Left colon (tissue), 2 donors: ENCODE data around the gene WNT11. TPM values are rescaled to one million over a fixed set of nuclear protein-coding genes. Genes with fewer than 3 reads are reported as not detected.
A peak's percentile ranks its signal among the peaks of the same experiment; 100 is the strongest.

Experiments
- ATAC-seq: fragments of 200-7000 bp; cut with Tn5 transposase; one replicate; pipeline ENCODE4 v1.9.1; 2020; ENCODE audit warnings: mild to moderate bottlenecking, moderate library complexity
- DNase-seq, 2 donors: peaks; one replicate each; pipeline ENCODE4 v3.0.0-alpha.2; 2020
- intact Hi-C, 2 donors: fragments of 100-400 bp; cut with DNase I in 1 of 2; cut with micrococcal nuclease in 1 of 2; formaldehyde crosslinking; loops; one replicate each; pipeline versions ENCODE4 v1.11.2 to v1.14.0; 2022; cut with DNase I, micrococcal nuclease
- total RNA-seq, 2 donors: library from RNA; stranded (reverse); fragmentation: NEBNext Ultra II Directional; extraction: Animal tissue kit (Norgen Biotek cat#: 25700); gene quantifications; one replicate each; pipeline ENCODE4 v1.2.1, GENCODE V29; 2021
- donor health status: DM: no; HTN: no; CAD: no.
- donor health status: DM: yes; HTN: yes; CAD: no.

The WNT11 gene
- total RNA-seq, 2 donors from 2014 or later = 7.3 to 7.9 TPM

DNA sequence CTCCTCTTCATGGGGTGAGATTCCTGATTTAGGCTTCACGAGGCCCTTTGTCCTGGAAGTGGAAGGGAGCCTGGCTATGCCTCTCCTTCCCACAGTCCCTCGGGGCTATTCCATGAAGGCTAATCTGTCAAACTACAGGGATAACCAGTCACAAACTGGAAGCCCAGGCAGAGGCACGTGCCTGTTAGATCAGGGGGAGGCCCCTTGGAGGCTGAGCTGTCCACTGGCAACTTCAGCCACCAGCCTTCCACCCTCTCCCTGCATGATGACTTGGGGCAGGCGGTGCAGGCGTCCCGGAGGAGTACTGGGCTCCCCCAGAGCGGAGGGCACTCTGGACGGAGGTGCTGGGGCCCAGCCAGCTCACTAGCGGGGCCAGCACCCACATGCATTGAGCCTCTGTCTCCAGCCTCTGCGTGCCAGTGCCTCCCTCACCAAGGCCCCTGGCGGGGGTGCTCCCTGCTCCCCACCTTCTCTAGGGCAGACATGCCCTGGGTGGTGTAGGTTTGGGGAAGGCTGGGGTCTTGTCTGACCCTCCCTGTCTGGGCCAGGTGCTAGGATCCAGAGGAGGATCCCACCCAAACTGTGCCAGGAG, 42.9 kb downstream of the WNT11 start:
- intact Hi-C loops = no loop called here
- no peak for ATAC-seq

DNA sequence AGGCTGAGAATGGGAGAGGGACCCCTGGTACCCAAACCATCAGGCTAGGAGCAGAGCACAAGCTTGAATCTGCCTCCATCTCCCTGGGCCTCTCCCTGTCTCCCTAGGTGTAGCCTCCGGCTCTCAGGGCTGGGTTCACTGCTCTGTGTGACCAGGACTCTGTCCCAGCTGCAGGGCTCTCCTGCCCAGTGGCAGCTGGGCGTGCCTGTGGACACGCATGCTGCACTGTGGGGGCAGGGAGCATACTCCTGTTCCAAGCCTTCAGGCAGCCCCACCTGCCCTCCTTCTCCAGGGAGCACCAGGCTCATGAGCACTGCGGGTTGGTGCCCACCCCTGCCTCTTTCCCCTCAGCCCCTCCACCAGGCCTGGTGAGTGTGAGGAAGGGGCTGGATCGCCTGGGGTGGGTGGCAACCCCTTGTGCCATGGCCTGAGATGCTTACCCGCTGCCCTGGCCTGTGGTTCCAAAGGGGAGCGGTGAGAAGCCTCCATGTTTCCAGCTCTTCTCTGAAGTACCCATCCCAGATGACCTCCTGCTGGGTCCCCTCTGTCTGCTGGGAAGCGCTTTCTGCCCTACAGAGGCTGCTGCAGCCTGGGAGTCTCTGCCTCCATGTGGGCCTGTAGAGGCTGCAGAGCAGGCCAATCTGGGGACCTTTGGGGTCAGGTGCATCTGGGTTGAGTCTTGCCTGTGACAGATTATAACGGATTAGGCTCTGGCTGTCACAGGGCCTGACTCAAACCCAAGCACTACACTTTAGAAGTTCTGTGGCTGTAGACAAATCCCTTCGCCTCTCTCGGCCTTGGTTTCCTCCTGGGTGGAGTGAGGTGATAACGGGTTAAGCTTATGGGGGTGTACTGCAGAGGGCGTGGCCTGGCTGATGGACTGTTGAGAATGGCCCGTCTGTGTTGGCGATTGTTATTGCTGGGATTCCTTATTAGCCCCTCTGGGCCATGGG, 43.7 kb downstream of the WNT11 start:
- DNase-seq (peak in 1 of 2 donors; percentile 42), ATAC-seq (peak; percentile 97)
- intact Hi-C loops = no loop called here

More for the DNA sequence above, 42.9 kb downstream of the WNT11 start:
- no peak for DNase-seq

DNA sequence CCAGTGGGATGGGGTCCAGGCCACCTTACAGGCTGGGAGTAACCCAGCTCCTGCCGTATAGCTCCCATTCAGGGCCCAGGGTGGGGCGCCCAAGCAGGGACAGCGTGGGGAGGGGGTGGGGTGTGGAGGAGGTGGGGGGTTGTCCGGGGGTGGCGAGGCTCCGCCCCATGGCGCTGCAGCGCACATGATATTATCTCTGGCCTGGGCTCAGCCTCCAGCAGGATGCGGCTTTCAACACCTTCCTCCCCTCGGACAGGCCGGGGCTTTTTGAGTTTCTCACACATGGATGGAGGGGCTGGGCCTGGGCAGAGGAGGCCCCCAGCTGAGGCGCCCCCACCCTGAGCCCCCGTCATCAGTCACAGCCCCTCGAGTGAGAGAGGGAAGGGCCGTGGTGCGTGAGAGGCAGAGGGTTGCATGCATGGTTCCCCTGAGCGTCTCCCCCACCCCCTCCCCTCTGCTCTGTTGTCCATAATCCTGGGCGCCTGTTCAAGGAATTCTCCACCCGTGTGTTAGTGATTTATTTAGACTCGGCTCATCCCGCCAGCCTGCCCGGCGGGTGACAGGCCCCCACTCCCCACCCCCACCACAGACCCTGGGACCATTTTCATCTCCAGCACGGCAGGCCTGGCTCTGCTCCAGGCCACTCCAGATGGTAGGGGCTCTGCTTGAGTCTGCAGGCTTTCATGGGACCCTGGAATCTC, 44.9 kb downstream of the WNT11 start:
- DNase-seq (no peak), ATAC-seq (no peak)
- intact Hi-C loops = no loop called here

DNA sequence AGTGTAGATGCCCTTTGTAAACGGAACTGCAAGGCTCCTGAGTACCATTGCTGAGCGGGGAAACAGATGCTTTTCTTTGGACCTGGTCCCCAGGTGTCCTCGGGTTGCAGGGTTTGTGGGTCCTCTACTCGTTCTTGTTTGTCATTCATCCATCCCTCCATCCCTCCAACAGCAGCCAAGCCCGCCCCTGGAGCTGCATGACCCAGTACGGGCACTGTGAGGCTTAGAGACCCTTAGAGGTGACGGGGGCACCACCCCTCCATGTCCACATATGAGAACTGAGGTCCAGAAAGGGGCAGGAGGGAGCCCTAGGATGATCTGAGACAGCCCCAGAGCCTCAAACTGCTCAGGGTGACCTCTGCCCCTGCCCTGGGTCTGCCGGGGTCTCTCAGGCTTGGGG, 45.4 kb downstream of the WNT11 start:
- intact Hi-C loops = no loop called here
- DNase-seq = no peak
- no peak for ATAC-seq

DNA sequence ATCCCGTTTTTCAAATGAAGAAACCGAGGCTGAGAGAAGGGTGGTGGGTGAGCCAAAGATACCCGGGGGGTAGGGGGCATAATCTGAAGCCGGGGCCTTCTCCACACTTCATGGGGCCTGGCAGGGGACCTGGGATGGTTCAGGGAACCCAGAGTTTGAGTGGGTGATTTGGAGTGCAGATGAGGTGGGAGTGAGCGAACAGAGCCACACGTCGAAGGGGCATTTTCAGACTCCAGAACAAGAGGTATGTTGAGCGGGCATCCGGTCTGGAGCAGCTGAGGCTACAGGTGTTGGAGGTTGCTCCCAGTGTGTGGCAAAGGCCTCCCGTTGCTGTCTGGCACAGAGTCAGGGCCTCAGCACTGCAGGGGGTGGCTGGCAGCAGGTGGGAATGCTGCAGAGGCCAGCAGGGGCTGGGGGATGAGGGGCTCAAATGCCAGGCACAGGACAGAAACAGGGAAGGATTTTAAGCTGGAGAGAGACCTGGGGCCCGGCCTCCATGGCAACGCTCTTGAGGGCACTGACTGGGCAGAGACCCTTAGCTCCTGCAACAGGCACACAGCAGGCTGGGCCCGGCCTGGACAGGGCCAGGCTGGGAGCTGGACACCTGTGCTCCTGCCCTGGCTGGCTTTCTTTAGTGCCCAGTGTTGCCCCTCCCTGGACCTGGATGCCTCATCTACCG, 46.2 kb downstream of the WNT11 start:
- ATAC-seq = no peak
- DNase-seq = no peak
- intact Hi-C loops = loop anchor here in 1 of 2 donors (10.0 kb wide), 1 partner anchor 355 kb away; no protein-coding TSS in a partner anchor

DNA sequence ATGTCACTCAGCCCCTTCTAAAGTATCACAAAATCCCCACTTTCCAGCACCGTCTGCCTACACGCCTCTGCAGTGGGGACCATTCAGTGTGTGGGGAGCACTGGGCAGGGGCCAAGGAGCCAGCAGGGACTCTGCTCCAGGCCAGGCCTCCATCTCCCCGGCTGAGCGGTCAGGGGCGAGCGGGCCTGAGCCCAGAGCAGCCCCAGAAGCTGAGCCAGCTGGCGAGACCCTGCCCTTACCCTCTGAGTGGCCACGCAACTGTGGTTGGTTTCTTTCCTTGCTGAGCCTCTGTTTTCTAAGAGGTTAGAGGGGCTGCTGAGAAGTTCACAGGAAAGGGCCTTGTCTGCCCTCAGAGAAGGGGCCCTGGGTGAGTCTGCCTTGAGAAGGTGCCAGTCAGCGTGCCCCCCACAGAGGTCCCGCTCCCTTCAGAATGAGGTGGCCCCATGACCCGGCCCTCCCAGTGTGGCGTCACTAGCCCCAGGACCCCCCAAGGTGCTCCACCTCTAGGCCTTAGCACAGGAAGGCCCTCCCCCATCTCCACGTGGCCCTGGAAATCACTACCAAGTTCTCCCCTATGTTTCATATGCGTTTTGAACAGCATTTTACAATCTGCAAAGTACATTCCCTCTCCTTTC, 46.9 kb downstream of the WNT11 start:
- no peak for DNase-seq
- intact Hi-C loops = loop anchor here in 1 of 2 donors (10.0 kb wide), 1 partner anchor 355 kb away; no protein-coding TSS in a partner anchor
- no peak for ATAC-seq

DNA sequence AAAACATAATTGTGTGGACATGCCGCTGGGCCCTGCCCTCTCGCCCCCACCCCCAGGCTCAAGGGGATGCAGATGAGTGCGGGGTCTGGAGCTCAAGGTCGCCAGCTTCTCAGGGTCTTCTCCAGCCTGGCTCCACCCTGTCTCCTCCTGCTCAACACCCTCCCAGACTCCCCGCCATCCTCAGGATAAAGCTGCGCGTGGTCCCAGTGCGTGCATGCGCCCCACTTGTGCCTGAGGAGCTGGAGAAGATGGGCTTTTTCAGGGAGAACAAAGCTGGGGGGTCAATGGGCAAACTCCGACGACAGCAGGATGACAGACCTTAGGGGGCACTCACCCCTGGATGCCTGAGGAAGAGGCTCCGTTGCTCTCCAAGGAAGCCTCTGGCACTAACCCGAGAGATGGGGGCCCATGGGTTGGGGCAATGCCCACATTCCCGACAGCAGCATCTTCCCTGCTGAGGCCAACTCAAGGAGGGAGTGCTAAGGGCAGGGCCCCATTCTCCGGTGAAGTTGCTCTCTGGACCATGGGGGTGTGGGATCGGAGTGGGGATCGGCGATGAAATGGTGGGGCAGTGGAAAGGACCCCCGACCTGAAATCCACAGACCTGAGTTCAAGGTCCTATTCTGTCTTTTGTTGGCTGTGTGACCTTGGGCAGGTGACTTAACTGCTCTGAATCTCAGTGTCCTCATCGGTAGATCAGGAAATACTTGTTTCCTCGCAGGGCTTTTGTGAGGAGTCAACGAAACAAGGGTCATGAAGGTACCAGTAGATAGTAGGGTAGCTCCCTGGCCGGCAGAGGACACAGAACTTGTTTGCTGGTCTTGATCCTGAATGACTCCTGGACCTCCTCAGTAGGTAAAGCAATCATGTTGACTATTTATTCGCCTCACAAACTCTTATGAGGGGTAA, 47.7 kb downstream of the WNT11 start:
- ATAC-seq (no peak), DNase-seq (no peak)
- intact Hi-C loops = loop anchor here in 1 of 2 donors (10.0 kb wide), 1 partner anchor 354 kb away; no protein-coding TSS in a partner anchor

DNA sequence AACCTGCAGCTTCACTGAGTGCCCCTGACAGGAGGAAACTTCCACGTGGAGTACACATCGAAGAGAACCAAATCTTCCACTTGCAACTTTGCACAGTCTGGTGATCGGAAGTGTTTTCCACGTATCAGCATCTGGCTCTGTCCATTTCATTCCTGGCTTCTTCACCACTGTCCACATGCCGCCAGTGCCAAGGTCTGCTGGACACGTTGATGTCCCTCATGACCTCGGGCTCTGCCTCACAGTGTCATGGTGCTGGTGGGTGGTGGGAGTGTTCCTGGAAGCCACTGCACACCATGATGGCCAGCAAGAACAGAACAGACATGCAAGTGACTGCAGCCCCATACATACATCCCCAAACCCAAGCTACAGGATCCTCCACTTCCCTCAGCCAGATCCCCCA, 48.4 kb downstream of the WNT11 start:
- intact Hi-C loops = loop anchor here in 1 of 2 donors (10.0 kb wide), 1 partner anchor 353 kb away; no protein-coding TSS in a partner anchor
- no peak for ATAC-seq

DNA sequence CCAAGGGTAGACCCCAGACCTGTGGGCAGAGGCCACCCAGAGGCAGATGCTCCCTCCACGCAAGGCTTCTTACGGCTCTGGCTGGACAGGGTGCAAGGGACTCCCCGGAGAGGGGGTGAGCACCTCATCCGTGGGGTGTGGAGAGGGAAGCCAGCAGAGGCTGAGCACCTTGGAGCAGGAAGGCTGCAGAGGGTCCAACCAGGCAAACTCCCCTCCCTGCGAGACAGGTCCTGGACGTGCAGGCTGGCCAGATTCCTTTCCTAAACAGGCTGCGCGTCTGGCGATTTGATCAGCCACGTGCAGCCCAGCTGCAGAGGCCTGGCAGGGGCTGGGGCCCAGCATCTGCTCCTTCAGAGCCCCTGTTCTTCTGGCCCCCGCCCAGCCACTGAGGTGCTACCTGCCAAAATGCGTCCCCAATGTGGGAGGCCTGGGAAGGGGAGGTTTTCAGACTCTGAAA, 49.3 kb downstream of the WNT11 start:
- DNase-seq (peak in 1 of 2 donors; percentile 15), ATAC-seq (no peak)

More for the DNA sequence above, 48.4 kb downstream of the WNT11 start:
- DNase-seq = no peak

DNA sequence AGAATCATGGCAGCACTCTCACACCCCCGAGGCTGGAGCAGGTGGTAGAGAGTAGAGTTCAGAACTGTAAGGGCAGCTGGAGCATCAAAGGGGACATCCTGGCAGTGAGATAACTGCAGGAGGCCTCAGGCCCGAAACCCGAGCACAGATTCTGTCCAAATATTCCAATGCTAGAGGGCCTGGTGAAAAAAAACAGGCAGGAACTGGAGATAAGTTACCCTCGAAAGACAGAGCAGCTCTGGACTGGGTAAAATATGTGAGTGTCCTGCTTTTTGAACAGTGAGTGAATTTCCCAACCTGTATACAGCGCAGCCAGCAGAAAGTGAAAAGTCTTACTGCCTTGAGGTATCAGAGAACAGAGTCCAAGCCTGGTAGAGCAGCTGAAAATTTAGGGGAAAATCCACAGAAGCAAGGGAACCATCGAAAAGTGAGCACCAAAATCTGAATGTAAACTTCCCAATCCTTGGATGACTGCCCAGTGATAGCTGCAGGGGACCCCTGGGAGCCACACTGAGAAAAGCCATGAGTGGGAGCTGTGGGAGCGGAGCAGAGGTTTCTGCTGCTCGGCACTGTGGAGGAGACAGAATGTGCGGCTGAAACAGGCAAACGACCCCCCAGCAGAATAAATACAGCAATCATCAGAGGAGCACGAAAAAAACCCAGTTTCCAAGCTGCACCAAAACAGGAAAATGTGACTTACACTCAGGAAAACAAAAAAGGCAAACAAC, 50.6 kb downstream of the WNT11 start:
- intact Hi-C loops = loop anchor here in 1 of 2 donors (10.0 kb wide), 1 partner anchor 351 kb away; no protein-coding TSS in a partner anchor
- ATAC-seq (no peak), DNase-seq (no peak)

More for the DNA sequence above, 49.3 kb downstream of the WNT11 start:
- intact Hi-C loops = loop anchor here in 1 of 2 donors (10.0 kb wide), 1 partner anchor 352 kb away; no protein-coding TSS in a partner anchor

DNA sequence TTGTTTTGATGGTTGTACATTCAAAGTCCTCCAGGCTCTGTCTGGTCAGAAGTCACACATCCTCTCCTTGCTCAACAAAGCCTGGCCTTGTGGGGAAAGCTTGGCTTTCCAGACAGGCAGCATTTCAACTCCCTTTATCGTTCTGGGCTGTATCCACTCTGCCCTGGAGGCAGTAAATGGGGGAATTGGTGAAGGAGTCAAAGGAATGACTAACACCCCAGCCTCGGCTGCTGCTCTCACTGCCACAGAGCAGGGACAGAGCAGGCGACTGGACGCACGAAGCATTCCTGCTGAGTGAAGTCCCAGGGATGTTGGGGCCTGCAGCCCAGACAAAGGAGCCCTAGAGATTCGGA, 52.8 kb downstream of the WNT11 start:
- ATAC-seq = no peak
- intact Hi-C loops = loop anchor here in 1 of 2 donors (2.0 to 10.0 kb wide), 2 partner anchors 257 to 349 kb away; no protein-coding TSS in a partner anchor
- no peak for DNase-seq

DNA sequence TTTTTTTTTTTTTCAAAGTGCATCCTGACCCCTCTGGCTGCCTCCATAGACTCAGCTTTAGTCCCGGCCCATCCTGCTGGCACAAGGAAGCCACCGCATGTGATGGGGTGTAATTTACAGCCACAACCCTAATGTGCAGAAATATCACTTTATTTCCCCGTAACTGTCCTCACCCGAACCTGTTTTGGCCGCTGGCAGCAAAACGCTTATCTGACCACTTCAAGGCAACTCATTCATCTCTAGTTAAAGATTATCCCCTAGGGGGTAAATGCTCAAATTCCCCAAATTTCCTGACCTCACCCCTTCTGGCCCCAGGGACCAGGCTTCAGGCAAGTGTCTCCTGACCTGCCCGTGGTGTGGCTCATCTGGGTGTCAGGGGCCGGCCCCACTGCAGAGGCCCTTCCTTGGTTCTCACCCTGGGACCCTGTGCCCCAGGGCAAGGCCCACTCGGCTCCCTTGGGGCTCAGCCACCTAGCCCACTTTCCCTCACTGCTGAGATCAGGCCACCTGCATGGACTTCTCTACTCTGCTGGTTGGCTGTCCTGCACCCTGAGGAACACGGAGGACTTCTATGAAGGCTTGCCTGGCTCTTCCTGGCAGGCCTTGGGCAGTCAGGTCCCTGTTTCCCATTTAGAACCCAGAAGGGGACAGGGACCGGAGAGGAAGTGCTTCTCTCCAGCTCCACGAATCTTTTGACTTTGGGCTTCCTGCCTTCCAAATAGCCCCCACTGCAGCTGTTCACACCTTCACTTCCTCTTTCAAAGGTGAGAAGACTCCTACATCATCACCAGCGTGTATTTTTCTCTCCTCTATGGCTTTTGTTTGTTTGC, 53.3 kb downstream of the WNT11 start:
- DNase-seq (no peak), ATAC-seq (no peak)
- intact Hi-C loops = loop anchor here in 1 of 2 donors (2.0 to 10.0 kb wide), 2 partner anchors 256 to 348 kb away; no protein-coding TSS in a partner anchor

DNA sequence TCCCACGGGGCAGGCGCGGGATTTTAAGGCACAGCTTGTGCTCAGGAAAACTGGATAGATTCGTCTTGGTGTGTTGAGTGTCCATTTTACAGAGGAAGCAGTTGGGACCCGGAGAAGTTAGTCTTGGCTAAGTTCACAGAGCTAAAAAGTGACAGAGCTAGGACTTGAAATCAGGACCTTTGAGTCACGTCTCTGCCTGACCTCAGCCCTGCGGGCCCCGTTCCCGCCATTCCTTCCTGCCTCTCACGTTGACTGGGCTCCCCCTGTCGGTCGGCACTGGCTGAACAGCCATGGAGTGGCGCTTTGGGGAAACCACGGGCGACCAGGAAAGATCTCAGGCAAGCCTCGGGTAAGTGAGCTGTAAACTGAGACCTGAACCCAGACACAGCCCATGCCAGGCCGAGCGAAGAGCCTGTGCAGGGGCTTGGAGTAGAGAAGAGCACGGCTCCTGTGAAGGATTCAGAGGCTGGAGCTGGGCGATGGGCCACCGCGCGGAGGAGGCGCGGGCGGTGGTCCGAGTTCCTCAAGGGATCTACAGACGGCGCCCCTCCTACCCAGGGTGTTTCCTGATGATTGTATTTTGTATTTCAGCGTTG, 54.1 kb downstream of the WNT11 start:
- intact Hi-C loops = loop anchor here in 1 of 2 donors (2.0 to 10.0 kb wide), 2 partner anchors 255 to 347 kb away; no protein-coding TSS in a partner anchor
- DNase-seq = peak; percentile 79 to 89
- peak; percentile 20 for ATAC-seq

DNA sequence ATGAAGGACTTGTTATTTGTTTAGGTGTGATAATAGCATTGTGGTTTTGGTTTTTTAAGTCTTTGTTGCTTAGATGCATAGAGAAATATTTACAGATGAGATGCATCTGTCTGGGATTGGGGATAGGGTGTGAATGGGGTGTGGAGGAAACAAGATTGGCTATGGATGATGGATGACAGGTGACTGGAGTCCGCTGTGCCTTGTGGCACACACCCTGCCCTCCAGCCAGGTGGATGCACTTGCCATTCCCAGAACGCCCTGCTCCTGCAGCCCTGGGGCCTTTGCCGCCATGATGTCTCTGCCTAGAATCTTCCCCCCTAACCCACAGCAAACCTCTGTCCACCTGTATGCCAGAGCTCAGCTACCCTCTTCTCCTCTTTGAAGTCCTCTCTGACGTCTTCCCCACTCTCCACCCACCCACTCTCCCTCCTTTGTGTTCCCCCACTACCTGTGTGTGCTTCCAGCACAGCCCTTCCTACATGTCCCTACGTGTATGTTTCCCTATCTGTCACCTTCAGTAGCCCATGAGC, 54.7 kb downstream of the WNT11 start:
- DNase-seq (peak; percentile 50 to 68), ATAC-seq (peak; percentile 53)
- intact Hi-C loops = loop anchor here in 1 of 2 donors (2.0 to 10.0 kb wide), 2 partner anchors 255 to 347 kb away; no protein-coding TSS in a partner anchor
